PC-3 (cell line): ENCODE data around the gene TEX26. TPM values are rescaled to one million over a fixed set of nuclear protein-coding genes. Genes with fewer than 3 reads are reported as not detected.

Experiments used
- ATAC-seq: fragments of 200-7000 bp; cut with Tn5 transposase; 2 replicates; pipeline ENCODE4 v1.9.1; 2020; ENCODE audit warnings: mild to moderate bottlenecking, moderate library complexity
- BruUV-seq: library from RNA; stranded (reverse); fragments of 400-500 nt; replicated peaks from 2 replicates; lab custom pipeline; 2021; lab: Mats Ljungman, UMichigan
- CTCF ChIA-PET: fragments of 300-600 bp; sonication (Branson Sonifier 250); formaldehyde crosslinking; loops from one replicate; lab custom pipeline; 2022; ENCODE audit warnings: antibody characterized with exemption; lab: Charles Lee
- POLR2A ChIA-PET: fragments of 300-600 bp; sonication (Branson Sonifier 250); formaldehyde crosslinking; loops from one replicate; lab custom pipeline; 2022; ENCODE audit warnings: antibody characterized with exemption; ENCODE audit not compliant: unreplicated experiment; lab: Charles Lee
- DNase-seq: peaks from one replicate; pipeline ENCODE4 v3.0.0-alpha.2; 2015
- H2AFZ ChIP-seq: fragments of 300-600 bp; sonication (generic); 2 replicates; pipeline ENCODE4 v1.6.0; 2016; ENCODE audit warnings: antibody characterized with exemption, low read length
- H3F3A ChIP-seq: fragments of 300-600 bp; sonication (generic); one replicate; pipeline ENCODE4 v1.6.0; 2017; ENCODE audit warnings: antibody characterized with exemption, low read length, control low read depth, mild to moderate bottlenecking; ENCODE audit not compliant: unreplicated experiment
- H3K27ac ChIP-seq: fragments of 300-600 bp; sonication (generic); 2 replicates; pipeline ENCODE4 v1.5.1; 2016; ENCODE audit warnings: mild to moderate bottlenecking, low read length
- H3K27me3 ChIP-seq: fragments of 300-600 bp; sonication (generic); 2 replicates; pipeline ENCODE4 v1.6.1; 2016; ENCODE audit warnings: low read length, mixed read lengths
- H3K36me3 ChIP-seq: fragments of 300-600 bp; sonication (generic); 2 replicates; pipeline ENCODE4 v1.6.1; 2016; ENCODE audit warnings: low read depth, mixed run types, low read length, mixed read lengths
- H3K4me1 ChIP-seq: fragments of 300-600 bp; sonication (generic); 2 replicates; pipeline ENCODE4 v1.5.1; 2016; ENCODE audit warnings: low read length; ENCODE audit not compliant: insufficient read depth
- H3K4me2 ChIP-seq: fragments of 300-600 bp; sonication (generic); 2 replicates; pipeline ENCODE4 v1.6.0; 2016; ENCODE audit warnings: low read length
- H3K4me3 ChIP-seq: fragments of 300-600 bp; sonication (generic); 2 replicates; pipeline ENCODE4 v1.5.1; 2016; ENCODE audit warnings: mild to moderate bottlenecking, low read length, mixed read lengths
- H3K79me2 ChIP-seq: fragments of 300-600 bp; sonication (generic); 2 replicates; pipeline ENCODE4 v1.6.1; 2017; ENCODE audit warnings: low read length, mixed read lengths
- H3K9ac ChIP-seq: fragments of 300-600 bp; sonication (generic); 2 replicates; pipeline ENCODE4 v1.6.0; 2016; ENCODE audit warnings: mild to moderate bottlenecking, low read length
- H3K9me2 ChIP-seq: fragments of 300-600 bp; sonication (generic); replicated peaks from 2 replicates; pipeline ENCODE4 v1.6.1; 2016; ENCODE audit warnings: mixed run types, low read length, mixed read lengths
- H3K9me3 ChIP-seq: fragments of 300-600 bp; sonication (generic); 2 replicates; pipeline ENCODE4 v1.6.1; 2016; ENCODE audit warnings: low read length, mixed read lengths
- H4K20me1 ChIP-seq: fragments of 300-600 bp; sonication (generic); 2 replicates; pipeline ENCODE4 v1.6.1; 2016; ENCODE audit warnings: low read length, mixed read lengths
- EZH2 ChIP-seq: fragments of 300-600 bp; sonication (generic); IDR thresholded peaks from one replicate; pipeline ENCODE4 v1.6.1; 2017; ENCODE audit warnings: antibody characterized with exemption, mild to moderate bottlenecking, low read length; ENCODE audit not compliant: unreplicated experiment
- EZH2phosphoT487 ChIP-seq: fragments of 300-600 bp; sonication (generic); IDR thresholded peaks from 2 replicates; pipeline ENCODE4 v1.6.1; 2018; ENCODE audit warnings: mild to moderate bottlenecking, antibody characterized with exemption, low read length, borderline replicate concordance
- intact Hi-C: fragments of 100-400 bp; cut with micrococcal nuclease; formaldehyde crosslinking; loops from 2 replicates; pipeline ENCODE4 v1.9.0; 2023
- total RNA-seq: library from RNA; depleted of rRNA; stranded (reverse); fragments of >200 nt; gene quantifications from 2 replicates; pipeline ENCODE4 v1.2.3, GENCODE V29; 2014
- TF ChIP-seq, protein P1 (sequence below): fragments of 300-600 bp; sonication (generic); conservative IDR thresholded peaks from 2 replicates; pipeline ENCODE4 v1.5.1; 2017; ENCODE audit warnings: antibody characterized with exemption, low read depth, mild to moderate bottlenecking, low read length

TEX26 gene
- total RNA-seq, 1 experiment from 2014 or later = not detected

DNA sequence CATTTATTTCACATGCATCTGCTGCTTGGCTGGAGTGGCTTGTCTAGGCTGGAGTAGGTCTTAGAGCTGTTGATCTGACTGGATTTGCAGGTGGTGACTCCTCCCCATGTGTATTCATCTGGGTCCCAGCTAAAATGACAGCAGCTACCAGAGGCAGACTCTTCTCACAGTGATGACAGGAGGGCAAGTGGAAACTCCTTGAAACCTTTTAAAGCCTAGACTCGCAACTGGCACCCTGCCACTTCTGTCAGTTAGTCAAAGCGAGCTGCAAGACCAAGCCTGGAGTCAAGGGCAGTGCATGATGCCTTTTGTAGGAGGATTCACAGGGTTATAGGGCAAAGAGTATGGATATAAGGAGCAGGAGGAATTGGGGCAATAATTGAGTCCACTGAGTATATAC, 65.2 kb downstream of the TEX26 start:
- Histone ChIP-seq H3K9ac (no peak overlapping the region), H3K79me2 (no peaks in the 10 kb centered on the region), H3F3A (no peaks in the 10 kb centered on the region), H3K27me3 (peaks cover 78% of the 10 kb centered on the region), H3K4me1 (no peaks in the 10 kb centered on the region), H3K9me2 (no peaks in the 10 kb centered on the region), H3K9me3 (no peaks in the 10 kb centered on the region), H4K20me1 (no peaks in the 10 kb centered on the region), H3K4me2 (no peak overlapping the region), H2AFZ (no peak overlapping the region), H3K36me3 (no peaks in the 10 kb centered on the region), H3K27ac (no peak overlapping the region), H3K4me3 (no peak overlapping the region)
- ChIA-PET POLR2A (no interaction called here), CTCF (no interaction called here)
- DNase-seq (no peak), ATAC-seq (no peak)
- no TSS peak for BruUV-seq
- TF ChIP-seq EZH2phosphoT487 (no peak), EZH2 (no peak)
- TF ChIP-seq, protein P1, sequence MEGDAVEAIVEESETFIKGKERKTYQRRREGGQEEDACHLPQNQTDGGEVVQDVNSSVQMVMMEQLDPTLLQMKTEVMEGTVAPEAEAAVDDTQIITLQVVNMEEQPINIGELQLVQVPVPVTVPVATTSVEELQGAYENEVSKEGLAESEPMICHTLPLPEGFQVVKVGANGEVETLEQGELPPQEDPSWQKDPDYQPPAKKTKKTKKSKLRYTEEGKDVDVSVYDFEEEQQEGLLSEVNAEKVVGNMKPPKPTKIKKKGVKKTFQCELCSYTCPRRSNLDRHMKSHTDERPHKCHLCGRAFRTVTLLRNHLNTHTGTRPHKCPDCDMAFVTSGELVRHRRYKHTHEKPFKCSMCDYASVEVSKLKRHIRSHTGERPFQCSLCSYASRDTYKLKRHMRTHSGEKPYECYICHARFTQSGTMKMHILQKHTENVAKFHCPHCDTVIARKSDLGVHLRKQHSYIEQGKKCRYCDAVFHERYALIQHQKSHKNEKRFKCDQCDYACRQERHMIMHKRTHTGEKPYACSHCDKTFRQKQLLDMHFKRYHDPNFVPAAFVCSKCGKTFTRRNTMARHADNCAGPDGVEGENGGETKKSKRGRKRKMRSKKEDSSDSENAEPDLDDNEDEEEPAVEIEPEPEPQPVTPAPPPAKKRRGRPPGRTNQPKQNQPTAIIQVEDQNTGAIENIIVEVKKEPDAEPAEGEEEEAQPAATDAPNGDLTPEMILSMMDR = no peak
- intact Hi-C loops = no loop called here

DNA sequence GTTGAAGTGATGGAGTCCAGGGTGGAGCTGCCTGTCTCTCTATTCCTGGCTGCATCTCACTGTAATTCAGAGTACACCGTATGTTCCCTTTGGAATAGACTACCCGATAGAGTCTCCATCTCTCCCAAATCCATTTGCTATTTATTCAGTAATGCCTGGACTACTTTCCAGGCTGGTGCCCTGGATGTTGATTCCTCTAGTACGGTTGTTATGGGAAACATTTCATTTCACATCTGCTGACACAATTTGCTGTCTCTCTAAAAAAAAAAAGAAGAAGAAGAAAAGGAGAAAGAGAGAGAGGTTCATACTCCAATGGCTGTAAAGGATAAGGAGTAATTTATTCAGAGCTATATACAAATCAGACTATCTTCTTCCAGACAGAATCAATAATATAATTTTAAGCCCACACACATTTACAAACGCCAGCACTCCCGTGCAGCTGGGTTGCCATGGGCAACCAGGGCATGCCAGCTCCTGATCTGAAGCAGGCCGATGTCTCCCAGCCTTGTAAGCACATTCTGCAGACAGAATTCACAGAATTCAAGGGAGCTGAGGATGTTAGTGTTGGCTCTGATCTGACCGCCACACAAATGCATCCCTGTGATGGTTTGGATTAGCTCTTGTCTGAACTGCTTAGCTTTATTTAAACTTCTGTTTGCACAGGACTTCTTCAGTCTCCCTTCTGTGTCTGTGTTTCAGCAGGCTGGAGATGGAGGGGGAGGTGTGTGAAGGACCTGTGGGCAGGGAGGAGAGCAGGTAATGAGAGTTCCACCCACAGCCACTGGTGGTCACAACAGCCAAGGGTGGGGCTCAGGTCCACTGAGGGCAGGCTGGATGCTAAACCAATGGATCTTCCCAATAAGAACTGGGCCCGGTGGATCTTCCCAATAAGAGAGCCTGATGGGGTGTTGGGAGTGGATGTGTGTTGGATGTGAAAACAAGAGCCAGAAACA, 66.0 kb downstream of the TEX26 start:
- Histone ChIP-seq H3K4me1 (no peaks in the 10 kb centered on the region), H3F3A (no peaks in the 10 kb centered on the region), H3K27me3 (peaks cover 74% of the 10 kb centered on the region), H3K9ac (no peak overlapping the region), H3K4me2 (no peak overlapping the region), H3K36me3 (no peaks in the 10 kb centered on the region), H2AFZ (no peak overlapping the region), H3K79me2 (no peaks in the 10 kb centered on the region), H3K4me3 (no peak overlapping the region), H3K9me2 (no peaks in the 10 kb centered on the region), H3K27ac (no peak overlapping the region), H4K20me1 (no peaks in the 10 kb centered on the region), H3K9me3 (no peaks in the 10 kb centered on the region)
- no peak for DNase-seq
- intact Hi-C loops = no loop called here
- no peak for TF ChIP-seq EZH2phosphoT487
- TF ChIP-seq, protein P1 = no peak
- no peak for TF ChIP-seq EZH2
- ChIA-PET CTCF (interaction anchor here (0.6 kb wide), 1 partner anchor 176 kb away, joined by 5 read pairs; no protein-coding TSS in a partner anchor), POLR2A (no interaction called here)
- no peak for ATAC-seq
- BruUV-seq = no TSS peak

DNA sequence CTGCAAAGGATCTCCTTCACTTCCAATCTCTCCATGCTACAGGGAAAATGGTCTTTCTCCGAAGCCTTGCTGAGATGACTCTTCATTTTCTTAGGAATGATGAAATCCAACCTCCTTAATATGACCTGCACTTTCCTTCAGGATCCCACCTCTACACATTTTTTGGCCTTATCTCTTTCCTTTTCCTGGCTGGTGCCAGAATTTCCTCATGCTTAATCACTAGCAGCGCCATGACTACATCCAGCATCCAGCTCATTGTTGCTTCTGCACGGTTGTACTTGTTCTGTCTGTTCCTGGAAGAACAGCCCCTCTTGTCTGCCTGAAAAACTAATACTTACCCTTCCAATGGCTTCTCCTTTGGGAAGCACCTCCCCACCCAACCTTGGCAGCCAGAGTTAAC, 68.4 kb downstream of the TEX26 start:
- no peaks in the 10 kb centered on the region for H3K79me2 ChIP-seq
- H3K27ac ChIP-seq = no peak overlapping the region
- H3K27me3 ChIP-seq = peaks cover 79% of the 10 kb centered on the region
- TF ChIP-seq EZH2phosphoT487 (no peak), EZH2 (no peak)
- TF ChIP-seq, protein P1 = no peak
- H3K9me2 ChIP-seq = no peaks in the 10 kb centered on the region
- ChIA-PET POLR2A (no interaction called here), CTCF (no interaction called here)
- H3F3A ChIP-seq = no peaks in the 10 kb centered on the region
- H3K4me3 ChIP-seq = no peak overlapping the region
- no peak for ATAC-seq
- no TSS peak for BruUV-seq
- H3K4me2 ChIP-seq = no peak overlapping the region
- no peaks in the 10 kb centered on the region for H3K9me3 ChIP-seq
- no peaks in the 10 kb centered on the region for H4K20me1 ChIP-seq
- intact Hi-C loops = no loop called here
- no peak overlapping the region for H2AFZ ChIP-seq
- H3K9ac ChIP-seq = no peak overlapping the region
- H3K4me1 ChIP-seq = no peaks in the 10 kb centered on the region
- no peak for DNase-seq
- no peaks in the 10 kb centered on the region for H3K36me3 ChIP-seq
